HepG2 (cell line): ENCODE measurements around the gene FGF23. TPM values are rescaled to one million over a fixed set of nuclear protein-coding genes. Genes with fewer than 3 reads are reported as not detected.

Experiments
- DMAP1 ChIP-seq: IDR thresholded peaks from 2 replicates; pipeline ENCODE4 v1.6.1; 2016
- GATAD1 ChIP-seq: IDR thresholded peaks from 2 replicates; pipeline ENCODE4 v1.6.1; 2016; ENCODE audit warnings: missing genetic modification reagents, missing compliant biosample characterization
- HOXA5 ChIP-seq: sonication (generic); formaldehyde crosslinking; IDR thresholded peaks from 2 replicates; pipeline ENCODE4 v1.4.0; 2020; ENCODE audit warnings: missing genetic modification reagents
- KDM2A ChIP-seq: sonication (generic); formaldehyde crosslinking; IDR thresholded peaks from 2 replicates; pipeline ENCODE4 v1.4.0; 2020; ENCODE audit warnings: low read depth, missing genetic modification reagents, borderline replicate concordance
- KLF6 ChIP-seq: IDR thresholded peaks from 2 replicates; pipeline ENCODE4 v1.8.0; 2016; ENCODE audit warnings: missing biosample characterization, missing genetic modification reagents
- MAFF ChIP-seq: IDR thresholded peaks from 2 replicates; pipeline ENCODE4 v1.6.1; 2011; ENCODE audit warnings: low read depth, low read length, improper control_type of control experiment
- MEIS2 ChIP-seq: sonication (generic); formaldehyde crosslinking; IDR thresholded peaks from 2 replicates; pipeline ENCODE4 v1.9.0; 2021; ENCODE audit warnings: mild to moderate bottlenecking, missing genetic modification reagents
- MXD4 ChIP-seq: IDR thresholded peaks from 2 replicates; pipeline ENCODE4 v1.6.1; 2016; ENCODE audit warnings: mild to moderate bottlenecking, missing biosample characterization, missing genetic modification reagents
- MXI1 ChIP-seq: IDR thresholded peaks from 3 replicates; pipeline ENCODE4 v1.6.1; 2012; ENCODE audit warnings: low read depth, low read length, inconsistent platforms, borderline replicate concordance
- NFKB2 ChIP-seq: sonication (generic); formaldehyde crosslinking; IDR thresholded peaks from 2 replicates; pipeline ENCODE4 v1.4.0; 2020; ENCODE audit warnings: missing genetic modification reagents, borderline replicate concordance
- NFYB ChIP-seq: sonication (generic); formaldehyde crosslinking; IDR thresholded peaks from 2 replicates; pipeline ENCODE4 v1.4.0; 2020; ENCODE audit warnings: missing genetic modification reagents
- NFYC ChIP-seq: IDR thresholded peaks from 2 replicates; pipeline ENCODE4 v1.6.1; 2016; ENCODE audit warnings: missing genetic modification reagents, missing compliant biosample characterization
- NONO ChIP-seq, 2 experiments: fragments of 450-650 bp in 1 of 2; sonication (generic) in 1 of 2; formaldehyde crosslinking in 1 of 2; IDR thresholded peaks in 1 of 2; conservative IDR thresholded peaks in 1 of 2; 2 replicates each; pipeline versions ENCODE4 v1.6.1 to v1.8.0; 2017 to 2022; ENCODE audit warnings: mild to moderate bottlenecking in 1 of 2, missing genetic modification reagents in 1 of 2, moderate library complexity in 1 of 2
- SKI ChIP-seq: fragments of 450-650 bp; IDR thresholded peaks from one replicate; pipeline ENCODE4 v1.6.1; 2018; ENCODE audit warnings: mild to moderate bottlenecking; ENCODE audit not compliant: partially characterized antibody
- SP2 ChIP-seq: sonication (generic); formaldehyde crosslinking; IDR thresholded peaks from 2 replicates; pipeline ENCODE4 v1.5.1; 2020; ENCODE audit warnings: mild to moderate bottlenecking, missing genetic modification reagents
- SYNCRIP ChIP-seq: fragments of 200-400 bp; formaldehyde crosslinking; IDR thresholded peaks from 2 replicates; pipeline ENCODE4 v1.6.1; 2018; ENCODE audit warnings: mild to moderate bottlenecking, low read depth, low read length; ENCODE audit not compliant: insufficient read depth
- TAF15 ChIP-seq: fragments of 200-400 bp; formaldehyde crosslinking; IDR thresholded peaks from one replicate; pipeline ENCODE4 v1.6.1; 2018; ENCODE audit warnings: mild to moderate bottlenecking, low read depth, low read length; ENCODE audit not compliant: poor library complexity, severe bottlenecking
- ZBTB34 ChIP-seq: sonication (generic); formaldehyde crosslinking; IDR thresholded peaks from 2 replicates; pipeline ENCODE4 v1.8.0; 2022; ENCODE audit warnings: mild to moderate bottlenecking, missing genetic modification reagents
- ZNF503 ChIP-seq: sonication (generic); formaldehyde crosslinking; IDR thresholded peaks from 2 replicates; pipeline ENCODE4 v1.4.0; 2020; ENCODE audit warnings: missing genetic modification reagents
- ZNF766 ChIP-seq: sonication (generic); formaldehyde crosslinking; IDR thresholded peaks from 2 replicates; pipeline ENCODE4 v1.5.0; 2020; ENCODE audit warnings: missing genetic modification reagents, borderline replicate concordance
- ZNF781 ChIP-seq: sonication (generic); formaldehyde crosslinking; IDR thresholded peaks from 2 replicates; pipeline ENCODE4 v1.5.1; 2020; ENCODE audit warnings: borderline replicate concordance, mild to moderate bottlenecking, missing genetic modification reagents; ENCODE audit errors: not compliant biosample characterization
- ZSCAN21 ChIP-seq: sonication (generic); formaldehyde crosslinking; IDR thresholded peaks from 2 replicates; pipeline ENCODE4 v1.8.0; 2022; ENCODE audit warnings: mild to moderate bottlenecking, missing genetic modification reagents, moderate library complexity, borderline replicate concordance
- ZXDC ChIP-seq: sonication (generic); formaldehyde crosslinking; IDR thresholded peaks from 2 replicates; pipeline ENCODE4 v1.5.0; 2020; ENCODE audit warnings: mild to moderate bottlenecking, missing genetic modification reagents
- polyA plus RNA-seq, 8 experiments: library from polyadenylated mRNA; depleted of rRNA in 3 of 8; stranded (reverse) in 7 of 8; unstranded in 1 of 8; fragments of >200 nt; fragmentation: Illumina TruSeq in 4 of 8; extraction: Trizol in 4 of 8; gene quantifications; 2 replicates each; pipeline versions ENCODE4 v1.2.1 to v1.2.3, GENCODE V29; 2011 to 2016; ENCODE audit warnings: low read depth in 4 of 8, missing spikeins in 1 of 8, mixed read lengths in 1 of 8; ENCODE audit not compliant: insufficient read depth in 1 of 8
- total RNA-seq, 5 experiments: library from RNA; depleted of rRNA; stranded (reverse); fragments of >200 nt; fragmentation: Illumina TruSeq; extraction: Trizol; gene quantifications; 2 replicates each; pipeline ENCODE4 v1.2.3, GENCODE V29; 2016; ENCODE audit warnings: low read depth in 1 of 5

FGF23 gene
- total and polyA plus RNA-seq, 2 of the 13 experiments (the other 11 are each of a cell fraction or from before 2014, with no cell fraction given), result not detected

GRCh38 chr12:4320853-4321701 is 58.4 kb downstream of the FGF23 start, which contains the start of gene TIGAR (continued):
- peak; percentile 82; the same call in 1 of the 3 replicates for TF ChIP-seq MXI1
- peak; percentile 81 for TF ChIP-seq SP2 (CRISPR knock-in tag)
- peak; percentile 62; the same call in 1 of the 2 replicates for TF ChIP-seq ZNF766 (CRISPR knock-in tag)
- peak; percentile 81 for TF ChIP-seq NFYB (CRISPR knock-in tag)
- TF ChIP-seq ZNF503 (CRISPR knock-in tag), result 0 out of 2 replicates have a peak, but pooled peaks have one; percentile 12
- 0 out of 2 replicates have a peak, but pooled peaks have one; percentile 18 for TF ChIP-seq HOXA5 (CRISPR knock-in tag)
- TF ChIP-seq NFKB2, result 0 out of 2 replicates have a peak, but pooled peaks have one; percentile 17
- 0 out of 2 replicates have a peak, but pooled peaks have one; percentile 35 for TF ChIP-seq ZSCAN21 (CRISPR knock-in tag)
- TF ChIP-seq SYNCRIP, result no peak
- TF ChIP-seq SKI, result peak; percentile 47
- peak; percentile 83 for TF ChIP-seq KDM2A (CRISPR knock-in tag)
- TF ChIP-seq MXD4, result peak; percentile 55; the same call in 1 of the 2 replicates
- peak; percentile 40; the same call in 1 of the 2 replicates for TF ChIP-seq ZXDC (CRISPR knock-in tag)
- TF ChIP-seq ZNF781 (CRISPR knock-in tag), result peak; percentile 5
- peak; percentile 48; the same call in 1 of the 2 replicates for TF ChIP-seq KLF6 (CRISPR knock-in tag)
- peak; percentile 29; the same call in 1 of the 2 replicates for TF ChIP-seq DMAP1 (CRISPR knock-in tag)
- no peak for TF ChIP-seq MAFF
- TF ChIP-seq NONO (IDR thresholded peaks at IDR 0.05), result no peak
- TF ChIP-seq NONO (CRISPR knock-in tag; conservative IDR thresholded peaks at IDR 0.05), result peak; percentile 67; the same call in 1 of the 2 replicates
- 0 out of 2 replicates have a peak, but pooled peaks have one; percentile 36 for TF ChIP-seq ZBTB34 (CRISPR knock-in tag)
- no peak for TF ChIP-seq TAF15
- peak; percentile 84 for TF ChIP-seq NFYC (CRISPR knock-in tag)
- peak; percentile 83 for TF ChIP-seq GATAD1 (CRISPR knock-in tag)
- TF ChIP-seq MEIS2, result peak; percentile 43; the same call in 1 of the 2 replicates
